Endodermal cell (in vitro differentiated cells): ENCODE measurements around the gene ZNF83. TPM values are rescaled to one million over a fixed set of nuclear protein-coding genes. Genes with fewer than 3 reads are reported as not detected.

Experiments
- DNase-seq: peaks from one replicate; pipeline ENCODE4 v3.0.0-alpha.2; 2017
- H3K27ac ChIP-seq: 2 replicates; pipeline ENCODE4 v1.5.1; 2013; ENCODE audit warnings: mild to moderate bottlenecking, low read depth, low read length, moderate library complexity
- H3K27me3 ChIP-seq: 2 replicates; pipeline ENCODE4 v1.6.1; 2013; ENCODE audit warnings: mild to moderate bottlenecking, low read length, moderate library complexity; ENCODE audit not compliant: insufficient read depth, control insufficient read depth, poor library complexity, severe bottlenecking
- H3K36me3 ChIP-seq: 2 replicates; pipeline ENCODE4 v1.7.0; 2013; ENCODE audit warnings: mild to moderate bottlenecking, low read length, moderate library complexity; ENCODE audit not compliant: control insufficient read depth, insufficient read depth
- H3K4me1 ChIP-seq: one replicate; pipeline ENCODE4 v1.7.0; 2013; ENCODE audit warnings: low read length; ENCODE audit not compliant: control insufficient read depth, insufficient read depth
- H3K4me3 ChIP-seq: 2 replicates; pipeline ENCODE4 v1.5.1; 2013; ENCODE audit warnings: mild to moderate bottlenecking, low read length, moderate library complexity
- H3K9ac ChIP-seq: 2 replicates; pipeline ENCODE4 v1.6.1; 2013; ENCODE audit warnings: mild to moderate bottlenecking, low read length, moderate library complexity; ENCODE audit not compliant: poor library complexity, severe bottlenecking; ENCODE audit errors: extremely low read depth
- H3K9me3 ChIP-seq: 2 replicates; pipeline ENCODE4 v1.6.1; 2013; ENCODE audit warnings: mild to moderate bottlenecking, low read length, moderate library complexity; ENCODE audit not compliant: control insufficient read depth
- H3K27ac Mint-ChIP-seq: 2 replicates; pipeline ENCODE4 v1.8.0; 2020; ENCODE audit warnings: mixed read lengths
- H3K27me3 Mint-ChIP-seq: 2 replicates; pipeline ENCODE4 v1.8.0; 2021; ENCODE audit warnings: mild to moderate bottlenecking, mixed read lengths; ENCODE audit not compliant: insufficient read depth
- H3K36me3 Mint-ChIP-seq: 2 replicates; pipeline ENCODE4 v1.8.0; 2020; ENCODE audit warnings: low read depth, mixed read lengths
- H3K4me1 Mint-ChIP-seq: 2 replicates; pipeline ENCODE4 v1.8.0; 2020; ENCODE audit warnings: mixed read lengths
- H3K4me3 Mint-ChIP-seq: 2 replicates; pipeline ENCODE4 v1.8.0; 2020; ENCODE audit warnings: mild to moderate bottlenecking, moderate library complexity, mixed read lengths
- H3K9me3 Mint-ChIP-seq: 2 replicates; pipeline ENCODE4 v1.8.0; 2020; ENCODE audit warnings: mild to moderate bottlenecking, mixed read lengths
- CTCF ChIP-seq: fragments of 200-600 bp; sonication (generic); conservative IDR thresholded peaks from 2 replicates; pipeline ENCODE4 v1.5.0; 2021; ENCODE audit warnings: antibody characterized with exemption, mild to moderate bottlenecking
- WGBS, 2 experiments: methylation state at CpG; one replicate each; pipeline versions ENCODE4 v1.1.5 to v1.1.7; 2013; ENCODE audit warnings: missing lambda C conversion rate in 2 of 2, mixed read lengths in 1 of 2; ENCODE audit not compliant: insufficient coverage in 1 of 2, insufficient read length in 1 of 2; 5-methylcytosine and 5-hydroxymethylcytosine counted together
- total RNA-seq, 2 donors: library from RNA; stranded (reverse); fragmentation: NEBNext Ultra II Directional in 1 of 2; extraction: Animal tissue kit (Norgen Biotek cat#: 25700) in 1 of 2; gene quantifications; 2 replicates in 1 of 2; 3 replicates in 1 of 2; pipeline ENCODE4 v1.2.1, GENCODE V29; 2021

ZNF83 gene
- total RNA-seq, 2 donors from 2014 or later: 59.0 to 88.7 TPM

DNA sequence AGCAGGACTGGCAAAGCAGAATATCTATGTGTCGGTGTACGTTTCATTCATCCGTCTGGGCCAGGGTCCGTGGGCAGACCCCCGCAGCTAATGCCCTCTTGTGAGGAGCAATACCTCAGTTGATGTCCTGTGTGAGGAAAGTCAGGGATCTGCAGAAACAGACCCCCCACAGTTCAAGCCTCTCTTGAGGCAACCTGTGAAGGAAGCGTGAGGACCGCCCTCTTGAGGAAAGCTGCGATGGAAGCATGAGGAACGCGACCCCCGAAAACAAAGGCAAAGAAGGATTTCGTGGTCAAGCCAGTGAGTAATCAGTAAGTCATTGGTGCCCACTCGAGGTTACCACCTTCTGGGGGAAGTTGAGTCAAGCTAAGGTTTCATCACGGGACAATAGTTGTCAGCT lies 20.9 kb upstream of the ZNF83 start:
- Histone ChIP-seq H3K36me3 (peaks cover 92% of the 10 kb centered on the region), H3K27me3 (no peaks in the 10 kb centered on the region), H3K27ac (no peak overlapping the region), H3K9me3 (peaks cover 7% of the 10 kb centered on the region), H3K4me3 (no peak overlapping the region), H3K4me1 (no peaks in the 10 kb centered on the region), H3K9ac (no peak overlapping the region)
- WGBS, 2 experiments: 80 to 89% methylated on average over 11 to 14 of the region's 14 CpGs
- peaks cover 16% of the 10 kb centered on the region for H3K4me1 Mint-ChIP-seq
- H3K27me3 Mint-ChIP-seq: no peaks in the 10 kb centered on the region
- peak overlapping the region; percentile 89 for H3K27ac Mint-ChIP-seq
- peak; percentile 35 for TF ChIP-seq CTCF
- DNase-seq: no peak
- H3K9me3 Mint-ChIP-seq: peaks cover 1% of the 10 kb centered on the region
- H3K36me3 Mint-ChIP-seq: peaks cover 73% of the 10 kb centered on the region
- H3K4me3 Mint-ChIP-seq: no peak overlapping the region

DNA sequence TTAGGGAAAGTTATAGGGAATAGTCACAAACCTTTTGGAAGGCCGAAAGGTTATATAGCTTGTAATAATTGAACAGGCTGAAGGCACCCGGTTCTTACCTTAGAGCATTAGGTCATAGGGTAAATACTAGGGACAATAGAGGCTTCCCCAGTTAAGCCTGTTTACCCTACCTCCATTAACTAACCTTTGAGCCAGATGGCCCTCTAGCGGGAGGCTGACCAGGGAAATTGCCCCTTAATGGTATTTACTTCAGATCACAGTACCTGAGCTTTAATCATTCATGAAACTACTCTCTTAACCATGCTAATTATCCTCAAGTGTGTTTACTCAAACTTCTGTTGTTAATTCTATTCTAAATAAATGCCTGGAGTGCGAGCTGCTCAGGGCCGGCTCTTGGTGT lies 20.4 kb upstream of the ZNF83 start:
- H3K9me3 ChIP-seq: peaks cover 7% of the 10 kb centered on the region
- peaks cover 77% of the 10 kb centered on the region for H3K36me3 Mint-ChIP-seq
- H3K4me1 Mint-ChIP-seq: peaks cover 16% of the 10 kb centered on the region
- peak overlapping the region; percentile 0 for H3K4me3 ChIP-seq
- 70 to 93% methylated on average over 4 to 5 of the region's 5 CpGs for WGBS, 2 experiments
- DNase-seq: no peak
- H3K27me3 Mint-ChIP-seq: no peaks in the 10 kb centered on the region
- no peaks in the 10 kb centered on the region for H3K27me3 ChIP-seq
- H3K4me3 Mint-ChIP-seq: no peak overlapping the region
- peak; percentile 70 for TF ChIP-seq CTCF
- H3K27ac Mint-ChIP-seq: peak overlapping the region; percentile 89
- no peaks in the 10 kb centered on the region for H3K4me1 ChIP-seq
- H3K9me3 Mint-ChIP-seq: peaks cover 1% of the 10 kb centered on the region
- no peak overlapping the region for H3K27ac ChIP-seq
- H3K9ac ChIP-seq: no peak overlapping the region
- H3K36me3 ChIP-seq: peaks cover 95% of the 10 kb centered on the region

GRCh38 chr19:52653161-52653560 lies 15.0 kb upstream of the ZNF83 start:
- peaks cover 96% of the 10 kb centered on the region for H3K36me3 ChIP-seq
- peaks cover 1% of the 10 kb centered on the region for H3K9me3 Mint-ChIP-seq
- no peaks in the 10 kb centered on the region for H3K27me3 ChIP-seq
- H3K27me3 Mint-ChIP-seq: no peaks in the 10 kb centered on the region
- no peak overlapping the region for H3K27ac ChIP-seq
- no peak overlapping the region for H3K27ac Mint-ChIP-seq
- TF ChIP-seq CTCF: no peak
- WGBS, 2 experiments: 95 to 96% methylated on average over 4 of the region's 4 CpGs
- no peaks in the 10 kb centered on the region for H3K4me1 Mint-ChIP-seq
- H3K36me3 Mint-ChIP-seq: peaks cover 80% of the 10 kb centered on the region
- no peak overlapping the region for H3K9ac ChIP-seq
- peaks cover 22% of the 10 kb centered on the region for H3K9me3 ChIP-seq
- no peaks in the 10 kb centered on the region for H3K4me1 ChIP-seq
- no peak for DNase-seq
- no peak overlapping the region for H3K4me3 ChIP-seq
- no peak overlapping the region for H3K4me3 Mint-ChIP-seq
